IMR-90 (cell line): Measurements from ENCODE around the gene CORO7. TPM values are rescaled to one million over a fixed set of nuclear protein-coding genes. Genes with fewer than 3 reads are reported as not detected.

Source experiments
- ATAC-seq: fragments of 200-7000 bp; cut with Tn5 transposase; 2 replicates; pipeline ENCODE4 v1.9.1; 2020; ENCODE audit warnings: low read depth, mild to moderate bottlenecking, moderate library complexity
- BruUV-seq: library from RNA; stranded (reverse); fragments of 400-500 nt; replicated peaks from 2 replicates; lab custom pipeline; 2021; lab: Mats Ljungman, UMichigan
- CTCF ChIA-PET: fragments of 300-600 bp; formaldehyde crosslinking; extraction: SDS; loops from one replicate; lab custom pipeline; 2021; ENCODE audit warnings: antibody characterized with exemption; lab: Yijun Ruan, JAX
- POLR2A ChIA-PET: fragments of 300-600 bp; sonication (Branson Sonifier 250); formaldehyde crosslinking; loops from one replicate; lab custom pipeline; 2022; ENCODE audit warnings: antibody characterized with exemption; ENCODE audit not compliant: unreplicated experiment; lab: Charles Lee
- DNase-seq: peaks from one replicate; pipeline ENCODE4 v3.0.0; 2013
- H2AFZ ChIP-seq: replicated peaks from 2 replicates; pipeline ENCODE3; 2013; ENCODE audit warnings: low read length, mild to moderate bottlenecking; ENCODE audit not compliant: poor library complexity
- H2AK5ac ChIP-seq: 2 replicates; pipeline ENCODE4 v1.6.1; 2013; ENCODE audit warnings: low read depth, low read length, inconsistent platforms
- H2AK9ac ChIP-seq: replicated peaks from 2 replicates; pipeline ENCODE3; 2013; ENCODE audit warnings: mild to moderate bottlenecking, low read depth, low read length, moderate library complexity; ENCODE audit not compliant: poor library complexity
- H2BK120ac ChIP-seq: 2 replicates; pipeline ENCODE4 v1.6.1; 2013; ENCODE audit warnings: low read depth, low read length, inconsistent platforms
- H2BK15ac ChIP-seq: 3 replicates; pipeline ENCODE4 v1.6.1; 2013; ENCODE audit warnings: low read depth, low read length, inconsistent platforms
- H2BK20ac ChIP-seq: 2 replicates; pipeline ENCODE4 v1.6.1; 2013; ENCODE audit warnings: low read depth, mild to moderate bottlenecking, inconsistent platforms, low read length, moderate library complexity
- H2BK5ac ChIP-seq: 2 replicates; pipeline ENCODE4 v1.6.1; 2013; ENCODE audit warnings: mild to moderate bottlenecking, low read depth, low read length, inconsistent platforms; ENCODE audit not compliant: poor library complexity, severe bottlenecking
- H3K14ac ChIP-seq: replicated peaks from 2 replicates; pipeline ENCODE4 v1.6.1; 2013; ENCODE audit warnings: low read depth, low read length, inconsistent platforms
- H3K18ac ChIP-seq: 2 replicates; pipeline ENCODE4 v1.6.1; 2013; ENCODE audit warnings: low read depth, low read length, control low read depth
- H3K23ac ChIP-seq: 2 replicates; pipeline ENCODE4 v1.6.1; 2013; ENCODE audit warnings: low read depth, low read length, inconsistent platforms
- H3K27ac ChIP-seq: 2 replicates; pipeline ENCODE4 v1.5.1; 2013; ENCODE audit warnings: mild to moderate bottlenecking, control low read depth, low read length; ENCODE audit not compliant: insufficient read depth
- H3K27me3 ChIP-seq: 2 replicates; pipeline ENCODE4 v1.6.1; 2013; ENCODE audit warnings: low read length; ENCODE audit not compliant: control insufficient read depth, insufficient read depth
- H3K36me3 ChIP-seq: 2 replicates; pipeline ENCODE4 v1.6.1; 2013; ENCODE audit warnings: low read length, mixed read lengths; ENCODE audit not compliant: control insufficient read depth, insufficient read depth
- H3K4ac ChIP-seq: 2 replicates; pipeline ENCODE4 v1.6.1; 2013; ENCODE audit warnings: low read depth, low read length, inconsistent platforms
- H3K4me1 ChIP-seq: 2 replicates; pipeline ENCODE4 v1.6.1; 2013; ENCODE audit warnings: low read length, mixed read lengths; ENCODE audit not compliant: control insufficient read depth, insufficient read depth
- H3K4me2 ChIP-seq: 2 replicates; pipeline ENCODE4 v1.6.1; 2013; ENCODE audit warnings: low read depth, mild to moderate bottlenecking, control low read depth, low read length, moderate library complexity
- H3K4me3 ChIP-seq: 2 replicates; pipeline ENCODE4 v1.5.1; 2013; ENCODE audit warnings: low read depth, mild to moderate bottlenecking, control low read depth, low read length, moderate library complexity; ENCODE audit not compliant: insufficient read depth
- H3K56ac ChIP-seq: 2 replicates; pipeline ENCODE4 v1.6.1; 2013; ENCODE audit warnings: low read length, inconsistent platforms; ENCODE audit not compliant: insufficient read depth; ENCODE audit errors: extremely low read depth
- H3K79me1 ChIP-seq, 2 experiments: 2 replicates each; pipeline ENCODE4 v1.6.1; 2013; ENCODE audit warnings: low read length in 2 of 2, inconsistent platforms in 1 of 2, low read depth in 1 of 2
- H3K9ac ChIP-seq: 2 replicates; pipeline ENCODE4 v1.6.1; 2013; ENCODE audit warnings: low read depth, low read length, control low read depth
- H3K9me1 ChIP-seq: 2 replicates; pipeline ENCODE4 v1.6.1; 2013; ENCODE audit warnings: low read length, inconsistent platforms; ENCODE audit not compliant: insufficient read depth
- H3K9me3 ChIP-seq: 2 replicates; pipeline ENCODE4 v1.6.1; 2013; ENCODE audit warnings: low read length; ENCODE audit not compliant: control insufficient read depth, insufficient read depth
- H4K20me1 ChIP-seq: 2 replicates; pipeline ENCODE4 v1.6.1; 2013; ENCODE audit warnings: low read length, inconsistent platforms; ENCODE audit not compliant: insufficient read depth
- H4K5ac ChIP-seq: 2 replicates; pipeline ENCODE4 v1.6.1; 2013; ENCODE audit warnings: mild to moderate bottlenecking, low read depth, low read length, control low read depth
- H4K8ac ChIP-seq, 2 experiments: 2 replicates each; pipeline ENCODE4 v1.6.1; 2013; ENCODE audit warnings: low read depth in 2 of 2, low read length in 2 of 2, control low read depth in 1 of 2, inconsistent platforms in 1 of 2
- H4K91ac ChIP-seq: 2 replicates; pipeline ENCODE4 v1.6.1; 2013; ENCODE audit warnings: low read depth, low read length, inconsistent platforms; ENCODE audit not compliant: insufficient read depth
- BHLHE40 ChIP-seq: fragments of 150-350 bp; IDR thresholded peaks from 2 replicates; pipeline ENCODE4 v1.6.1; 2016; ENCODE audit warnings: mild to moderate bottlenecking, low read depth, low read length
- CHD1 ChIP-seq: IDR thresholded peaks from 2 replicates; pipeline ENCODE4 v1.6.1; 2012; ENCODE audit warnings: low read depth, low read length, improper control_type of control experiment
- FOS ChIP-seq: fragments of 150-350 bp; IDR thresholded peaks from 2 replicates; pipeline ENCODE4 v1.6.1; 2016; ENCODE audit warnings: low read depth, low read length
- MAFK ChIP-seq: IDR thresholded peaks from 2 replicates; pipeline ENCODE4 v1.6.1; 2012; ENCODE audit warnings: low read depth, low read length, improper control_type of control experiment
- MAZ ChIP-seq: IDR thresholded peaks from 2 replicates; pipeline ENCODE4 v1.6.1; 2012; ENCODE audit warnings: low read depth, mild to moderate bottlenecking, low read length, improper control_type of control experiment, moderate library complexity, borderline replicate concordance
- MXI1 ChIP-seq: IDR thresholded peaks from 2 replicates; pipeline ENCODE4 v1.6.1; 2012; ENCODE audit warnings: low read depth, mild to moderate bottlenecking, low read length, moderate library complexity, borderline replicate concordance
- NFE2L2 ChIP-seq: fragments of 150-350 bp; IDR thresholded peaks from 2 replicates; pipeline ENCODE4 v1.6.1; 2016; ENCODE audit warnings: low read depth, mild to moderate bottlenecking, low read length
- POLR2A ChIP-seq: IDR thresholded peaks from 2 replicates; pipeline ENCODE4 v1.6.1; 2012; ENCODE audit warnings: mild to moderate bottlenecking, low read depth, low read length
- RAD21 ChIP-seq: IDR thresholded peaks from 2 replicates; pipeline ENCODE4 v1.6.1; 2012; ENCODE audit warnings: low read length, improper control_type of control experiment
- RCOR1 ChIP-seq: IDR thresholded peaks from 2 replicates; pipeline ENCODE4 v1.6.1; 2012; ENCODE audit warnings: mild to moderate bottlenecking, low read length, improper control_type of control experiment; ENCODE audit not compliant: insufficient replicate concordance
- RFX5 ChIP-seq: IDR thresholded peaks from 2 replicates; pipeline ENCODE4 v1.8.0; 2012; ENCODE audit warnings: low read depth, mild to moderate bottlenecking, low read length, moderate library complexity
- SMC3 ChIP-seq: fragments of 150-350 bp; IDR thresholded peaks from 2 replicates; pipeline ENCODE4 v1.6.1; 2016; ENCODE audit warnings: low read depth, mild to moderate bottlenecking, antibody characterized with exemption, low read length, moderate library complexity
- WGBS, 2 experiments: methylation state at CpG; one replicate each; pipeline versions ENCODE4 v1.1.5 to v1.1.7; 2013; ENCODE audit warnings: missing lambda C conversion rate in 2 of 2; ENCODE audit not compliant: insufficient read length in 1 of 2; ENCODE audit errors: extremely low coverage in 2 of 2; 5-methylcytosine and 5-hydroxymethylcytosine counted together
- dilution Hi-C: fragments of 300-500 bp; cut with HindIII; formaldehyde crosslinking; loops from one replicate; pipeline ENCODE4 v1.14.3; 2018; ENCODE audit warnings: low sequenced_read_pairs; ENCODE audit not compliant: unreplicated experiment
- in situ Hi-C: fragments of 300-500 bp; cut with MboI; formaldehyde crosslinking; loops from 3 replicates; pipeline ENCODE4 v1.14.3; 2019; ENCODE audit warnings: low sequenced_read_pairs, inconsistent platforms, mixed read lengths
- intact Hi-C: fragments of 100-400 bp; cut with micrococcal nuclease; formaldehyde crosslinking; loops from 2 replicates; pipeline ENCODE4 v1.10.0; 2022
- polyA plus RNA-seq, 3 experiments: library from polyadenylated mRNA; depleted of rRNA; stranded (reverse); fragments of >200 nt; gene quantifications; 2 replicates each; pipeline ENCODE4 v1.2.3, GENCODE V29; 2012; ENCODE audit warnings: low replicate concordance in 1 of 3
- total RNA-seq: library from RNA; depleted of rRNA; stranded (reverse); fragments of >200 nt; gene quantifications from 2 replicates; pipeline ENCODE4 v1.2.3, GENCODE V29; 2012
- TF ChIP-seq, protein P1 (sequence below): fragments of 150-350 bp; IDR thresholded peaks from 2 replicates; pipeline ENCODE4 v1.6.1; 2017; ENCODE audit warnings: mild to moderate bottlenecking, antibody characterized with exemption, low read length, low read depth
- TF ChIP-seq, protein P2 (sequence below): conservative IDR thresholded peaks from 2 replicates; pipeline ENCODE4 v1.5.1; 2012; ENCODE audit warnings: mild to moderate bottlenecking, low read depth, low read length, improper control_type of control experiment

CORO7 gene
- total and polyA plus RNA-seq, 2 of the 4 experiments (the other 2 are of a cell fraction): 6.3 to 26.7 TPM

DNA sequence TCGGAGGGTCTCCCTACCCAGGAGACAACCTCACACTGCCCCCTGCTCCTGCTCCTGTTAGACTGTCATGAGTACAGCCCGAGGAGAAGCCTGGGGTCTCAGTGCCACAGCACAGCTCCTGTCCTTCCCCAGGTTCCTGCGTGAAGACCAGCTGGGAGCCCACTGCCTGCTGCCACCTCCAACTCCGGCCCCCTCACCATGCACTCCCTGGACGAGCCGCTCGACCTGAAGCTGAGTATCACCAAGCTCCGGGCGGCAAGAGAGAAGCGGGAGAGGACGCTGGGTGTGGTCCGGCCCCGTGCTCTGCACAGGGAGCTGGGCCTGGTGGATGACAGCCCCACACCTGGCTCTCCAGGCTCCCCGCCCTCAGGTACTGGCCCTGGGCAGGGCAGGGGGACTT, 84.3 kb downstream of the CORO7 start:
- ChIA-PET CTCF (interaction anchor here (1.0 kb wide), 1 partner anchor 43 kb away, joined by 3 read pairs; no protein-coding TSS in a partner anchor), POLR2A (interaction anchor here (0.7 kb wide), 1 partner anchor 846 kb away, joined by 3 read pairs; no protein-coding TSS in a partner anchor)
- BruUV-seq: no TSS peak
- in situ Hi-C loops (loop anchor here (5.0 to 10.0 kb wide), 2 partner anchors 130 to 347 kb away; no protein-coding TSS in a partner anchor), dilution Hi-C loops (no loop called here), intact Hi-C loops (loop anchor here (5.0 kb wide), 1 partner anchor 215 kb away; the partner anchor contains the start of gene ADCY9)
- Histone ChIP-seq H4K91ac (no peak overlapping the region), H3K23ac (no peak overlapping the region), H2AFZ (no peak overlapping the region), H3K9ac (no peak overlapping the region), H4K5ac (no peak overlapping the region), H2AK5ac (no peak overlapping the region), H2BK120ac (no peak overlapping the region), H3K4ac (no peak overlapping the region), H2BK5ac (no peak overlapping the region), H2AK9ac (no peak overlapping the region), H2BK20ac (no peak overlapping the region), H3K9me3 (no peaks in the 10 kb centered on the region), H3K27ac (no peak overlapping the region), H3K56ac (no peak overlapping the region), H2BK15ac (no peak overlapping the region), H3K27me3 (no peaks in the 10 kb centered on the region), H3K4me2 (no peak overlapping the region), H3K9me1 (peaks cover 8% of the 10 kb centered on the region), H4K8ac (no peak overlapping the region), H3K36me3 (peaks cover 29% of the 10 kb centered on the region), H3K4me3 (no peak overlapping the region), H3K18ac (no peak overlapping the region), H3K14ac (no peak overlapping the region), H3K79me1 (peaks cover 15 to 77% of the 10 kb centered on the region in 2 experiments), H3K4me1 (peaks cover 20% of the 10 kb centered on the region), H4K20me1 (peaks cover 64% of the 10 kb centered on the region)
- DNase-seq (no peak), ATAC-seq (no peak)
- WGBS, 2 experiments: 93% methylated on average over 4 of the region's 14 CpGs; no CpG with 5 or more reads in 1 of the 2 experiments
- no peak for TF ChIP-seq RFX5
- TF ChIP-seq RAD21: no peak
- no peak for TF ChIP-seq MAFK
- TF ChIP-seq CHD1: no peak
- no peak for TF ChIP-seq BHLHE40
- no peak for TF ChIP-seq RCOR1
- no peak for TF ChIP-seq NFE2L2
- TF ChIP-seq FOS: no peak
- TF ChIP-seq, protein P1, sequence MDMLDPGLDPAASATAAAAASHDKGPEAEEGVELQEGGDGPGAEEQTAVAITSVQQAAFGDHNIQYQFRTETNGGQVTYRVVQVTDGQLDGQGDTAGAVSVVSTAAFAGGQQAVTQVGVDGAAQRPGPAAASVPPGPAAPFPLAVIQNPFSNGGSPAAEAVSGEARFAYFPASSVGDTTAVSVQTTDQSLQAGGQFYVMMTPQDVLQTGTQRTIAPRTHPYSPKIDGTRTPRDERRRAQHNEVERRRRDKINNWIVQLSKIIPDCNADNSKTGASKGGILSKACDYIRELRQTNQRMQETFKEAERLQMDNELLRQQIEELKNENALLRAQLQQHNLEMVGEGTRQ: no peak
- TF ChIP-seq MXI1: no peak
- no peak for TF ChIP-seq MAZ
- TF ChIP-seq POLR2A: no peak
- no peak for TF ChIP-seq SMC3
- TF ChIP-seq, protein P2, sequence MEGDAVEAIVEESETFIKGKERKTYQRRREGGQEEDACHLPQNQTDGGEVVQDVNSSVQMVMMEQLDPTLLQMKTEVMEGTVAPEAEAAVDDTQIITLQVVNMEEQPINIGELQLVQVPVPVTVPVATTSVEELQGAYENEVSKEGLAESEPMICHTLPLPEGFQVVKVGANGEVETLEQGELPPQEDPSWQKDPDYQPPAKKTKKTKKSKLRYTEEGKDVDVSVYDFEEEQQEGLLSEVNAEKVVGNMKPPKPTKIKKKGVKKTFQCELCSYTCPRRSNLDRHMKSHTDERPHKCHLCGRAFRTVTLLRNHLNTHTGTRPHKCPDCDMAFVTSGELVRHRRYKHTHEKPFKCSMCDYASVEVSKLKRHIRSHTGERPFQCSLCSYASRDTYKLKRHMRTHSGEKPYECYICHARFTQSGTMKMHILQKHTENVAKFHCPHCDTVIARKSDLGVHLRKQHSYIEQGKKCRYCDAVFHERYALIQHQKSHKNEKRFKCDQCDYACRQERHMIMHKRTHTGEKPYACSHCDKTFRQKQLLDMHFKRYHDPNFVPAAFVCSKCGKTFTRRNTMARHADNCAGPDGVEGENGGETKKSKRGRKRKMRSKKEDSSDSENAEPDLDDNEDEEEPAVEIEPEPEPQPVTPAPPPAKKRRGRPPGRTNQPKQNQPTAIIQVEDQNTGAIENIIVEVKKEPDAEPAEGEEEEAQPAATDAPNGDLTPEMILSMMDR: no peak
